Osteoblast (primary cell): Measurements from ENCODE around the gene MYH11. TPM values are rescaled to one million over a fixed set of nuclear protein-coding genes. Genes with fewer than 3 reads are reported as not detected.

ENCODE experiments used
- DNase-seq: peaks from one replicate; pipeline ENCODE4 v3.0.0; 2011; ENCODE audit warnings: low spot score, mixed read lengths; ENCODE audit not compliant: insufficient read length; ENCODE audit errors: missing footprints
- H2AFZ ChIP-seq: 2 replicates; pipeline ENCODE4 v1.6.0; 2011; ENCODE audit warnings: mild to moderate bottlenecking, low read length
- H3K27ac ChIP-seq: 2 replicates; pipeline ENCODE4 v1.5.1; 2011; ENCODE audit warnings: mild to moderate bottlenecking, low read depth, low read length, moderate library complexity
- H3K27me3 ChIP-seq: 2 replicates; pipeline ENCODE4 v1.6.0; 2012; ENCODE audit warnings: mild to moderate bottlenecking, control low read depth, inconsistent platforms, low read length, moderate library complexity; ENCODE audit not compliant: insufficient read depth
- H3K36me3 ChIP-seq: 2 replicates; pipeline ENCODE4 v1.5.1; 2011; ENCODE audit warnings: mild to moderate bottlenecking, low read length, control low read depth, moderate library complexity; ENCODE audit not compliant: insufficient read depth
- H3K4me1 ChIP-seq: 2 replicates; pipeline ENCODE4 v1.5.1; 2011; ENCODE audit warnings: mild to moderate bottlenecking, low read length, control low read depth, moderate library complexity; ENCODE audit not compliant: insufficient read depth
- H3K4me2 ChIP-seq: 2 replicates; pipeline ENCODE4 v1.6.0; 2011; ENCODE audit warnings: mild to moderate bottlenecking, low read length; ENCODE audit not compliant: insufficient read depth
- H3K4me3 ChIP-seq: fragments of 200-600 bp; sonication (generic); 3 replicates; pipeline ENCODE4 v1.5.1; 2012; ENCODE audit warnings: mild to moderate bottlenecking, low read length, inconsistent platforms; ENCODE audit not compliant: insufficient read depth
- H3K79me2 ChIP-seq: 2 replicates; pipeline ENCODE4 v1.6.0; 2012; ENCODE audit warnings: mild to moderate bottlenecking, low read length, control low read depth, inconsistent platforms; ENCODE audit not compliant: insufficient read depth
- H3K9me3 ChIP-seq: 2 replicates; pipeline ENCODE4 v1.5.1; 2011; ENCODE audit warnings: low read depth, low read length, control low read depth
- H4K20me1 ChIP-seq: 2 replicates; pipeline ENCODE4 v1.6.0; 2012; ENCODE audit warnings: mild to moderate bottlenecking, low read length, control low read depth; ENCODE audit not compliant: insufficient read depth
- total RNA-seq: library from RNA; depleted of rRNA; stranded (reverse); fragments of >200 nt; gene quantifications from 2 replicates; pipeline ENCODE4 v1.2.3, GENCODE V29; 2012
- TF ChIP-seq, protein P1 (sequence below): IDR thresholded peaks from 2 replicates; pipeline ENCODE4 v1.5.1; 2011; ENCODE audit warnings: mild to moderate bottlenecking, low read depth, low read length, moderate library complexity; ENCODE audit errors: extremely low read depth

The MYH11 gene
- total RNA-seq, 1 donor: under 0.01 TPM

GRCh38 chr16:15770107-15770506 is 86.7 kb downstream of the MYH11 start:
- peak overlapping the region; percentile 16 for H3K4me2 ChIP-seq
- H3K27me3 ChIP-seq: peaks cover 13% of the 10 kb centered on the region
- H3K27ac ChIP-seq: no peak overlapping the region
- TF ChIP-seq, protein P1, sequence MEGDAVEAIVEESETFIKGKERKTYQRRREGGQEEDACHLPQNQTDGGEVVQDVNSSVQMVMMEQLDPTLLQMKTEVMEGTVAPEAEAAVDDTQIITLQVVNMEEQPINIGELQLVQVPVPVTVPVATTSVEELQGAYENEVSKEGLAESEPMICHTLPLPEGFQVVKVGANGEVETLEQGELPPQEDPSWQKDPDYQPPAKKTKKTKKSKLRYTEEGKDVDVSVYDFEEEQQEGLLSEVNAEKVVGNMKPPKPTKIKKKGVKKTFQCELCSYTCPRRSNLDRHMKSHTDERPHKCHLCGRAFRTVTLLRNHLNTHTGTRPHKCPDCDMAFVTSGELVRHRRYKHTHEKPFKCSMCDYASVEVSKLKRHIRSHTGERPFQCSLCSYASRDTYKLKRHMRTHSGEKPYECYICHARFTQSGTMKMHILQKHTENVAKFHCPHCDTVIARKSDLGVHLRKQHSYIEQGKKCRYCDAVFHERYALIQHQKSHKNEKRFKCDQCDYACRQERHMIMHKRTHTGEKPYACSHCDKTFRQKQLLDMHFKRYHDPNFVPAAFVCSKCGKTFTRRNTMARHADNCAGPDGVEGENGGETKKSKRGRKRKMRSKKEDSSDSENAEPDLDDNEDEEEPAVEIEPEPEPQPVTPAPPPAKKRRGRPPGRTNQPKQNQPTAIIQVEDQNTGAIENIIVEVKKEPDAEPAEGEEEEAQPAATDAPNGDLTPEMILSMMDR: no peak
- DNase-seq: no peak
- H3K79me2 ChIP-seq: no peaks in the 10 kb centered on the region
- H2AFZ ChIP-seq: no peak overlapping the region
- H3K9me3 ChIP-seq: no peaks in the 10 kb centered on the region
- H3K4me1 ChIP-seq: peaks cover 9% of the 10 kb centered on the region
- H3K36me3 ChIP-seq: no peaks in the 10 kb centered on the region
- H3K4me3 ChIP-seq: peak overlapping the region; percentile 1
- no peaks in the 10 kb centered on the region for H4K20me1 ChIP-seq

GRCh38 chr16:15769239-15769638 is 87.6 kb downstream of the MYH11 start:
- no peaks in the 10 kb centered on the region for H3K9me3 ChIP-seq
- H3K79me2 ChIP-seq: no peaks in the 10 kb centered on the region
- no peaks in the 10 kb centered on the region for H4K20me1 ChIP-seq
- no peak for DNase-seq
- H2AFZ ChIP-seq: no peak overlapping the region
- H3K36me3 ChIP-seq: no peaks in the 10 kb centered on the region
- H3K27me3 ChIP-seq: peaks cover 15% of the 10 kb centered on the region
- H3K4me3 ChIP-seq: no peak overlapping the region
- TF ChIP-seq, protein P1: no peak
- no peak overlapping the region for H3K4me2 ChIP-seq
- H3K4me1 ChIP-seq: peaks cover 9% of the 10 kb centered on the region
- no peak overlapping the region for H3K27ac ChIP-seq

DNA sequence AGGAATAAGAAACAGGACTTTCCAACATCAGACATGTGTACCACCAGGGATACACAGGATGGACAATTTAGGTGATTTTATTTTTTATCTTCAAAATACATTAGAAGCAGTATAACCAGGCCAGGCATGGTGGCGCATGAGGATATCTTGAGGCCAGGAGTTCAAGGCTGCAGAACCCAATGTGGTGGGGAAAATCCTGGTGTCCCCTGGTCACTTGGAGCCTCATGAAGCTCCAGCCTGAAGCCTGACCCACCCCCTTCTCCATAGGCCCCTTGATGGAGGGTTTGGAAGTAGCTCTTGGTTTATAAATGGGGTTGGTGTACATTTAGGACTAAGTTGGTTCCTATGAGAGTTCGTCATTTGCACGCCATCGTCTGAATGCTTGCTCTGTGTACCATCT is 88.6 kb downstream of the MYH11 start:
- no peak overlapping the region for H3K4me2 ChIP-seq

GRCh38 chr16:15766918-15767317 is 89.9 kb downstream of the MYH11 start:
- peaks cover 34% of the 10 kb centered on the region for H3K27me3 ChIP-seq
- no peak overlapping the region for H2AFZ ChIP-seq
- no peak for DNase-seq
- no peaks in the 10 kb centered on the region for H3K79me2 ChIP-seq
- no peak overlapping the region for H3K27ac ChIP-seq
- H3K4me3 ChIP-seq: no peak overlapping the region
- peaks cover 9% of the 10 kb centered on the region for H3K4me1 ChIP-seq
- no peaks in the 10 kb centered on the region for H3K9me3 ChIP-seq
- no peaks in the 10 kb centered on the region for H4K20me1 ChIP-seq
- no peaks in the 10 kb centered on the region for H3K36me3 ChIP-seq
- TF ChIP-seq, protein P1: no peak
- H3K4me2 ChIP-seq: no peak overlapping the region

More for the DNA sequence above, 88.6 kb downstream of the MYH11 start:
- TF ChIP-seq, protein P1: no peak
- no peaks in the 10 kb centered on the region for H3K9me3 ChIP-seq
- no peak overlapping the region for H2AFZ ChIP-seq
- peaks cover 9% of the 10 kb centered on the region for H3K4me1 ChIP-seq
- no peak overlapping the region for H3K27ac ChIP-seq
- no peaks in the 10 kb centered on the region for H4K20me1 ChIP-seq
- peaks cover 22% of the 10 kb centered on the region for H3K27me3 ChIP-seq
- no peaks in the 10 kb centered on the region for H3K79me2 ChIP-seq
- H3K4me3 ChIP-seq: no peak overlapping the region
- no peak for DNase-seq
- H3K36me3 ChIP-seq: no peaks in the 10 kb centered on the region
